GM19035 (cell line): ENCODE results near the gene SDSL.

Source experiments
- ATAC-seq: cut with Tn5 transposase; IDR thresholded peaks from one replicate; pipeline ENCODE4 v1.9.1; 2021; ENCODE audit not compliant: unreplicated experiment

SDSL gene

GRCh38 chr12:113396200-113396599 lies 26.0 kb upstream of the SDSL start:
- ATAC-seq, result no peak

GRCh38 chr12:113396828-113397496 lies 25.2 kb upstream of the SDSL start:
- no peak for ATAC-seq

GRCh38 chr12:113397497-113398197 lies 24.5 kb upstream of the SDSL start:
- no peak for ATAC-seq

- ATAC-seq, result no peak
Measured at GRCh38 chr12:113398346-113399290, 23.6 kb upstream of the SDSL start.

- ATAC-seq, result no peak
Measured at GRCh38 chr12:113399490-113399889, 22.7 kb upstream of the SDSL start.

GRCh38 chr12:113400362-113400761 lies 21.8 kb upstream of the SDSL start:
- ATAC-seq, result no peak

GRCh38 chr12:113401066-113402000 lies 20.8 kb upstream of the SDSL start:
- ATAC-seq, result no peak

- no peak for ATAC-seq
Measured at GRCh38 chr12:113402586-113403260, 19.5 kb upstream of the SDSL start.

- ATAC-seq, result no peak
Measured at GRCh38 chr12:113403435-113404415, 18.5 kb upstream of the SDSL start, which contains the start of gene SDS. SDS (minus strand) TSS chr12:113403887; CDS start chr12:113399708, 4,179 bp downstream.

- ATAC-seq, result no peak
Measured at GRCh38 chr12:113405694-113406093, 16.5 kb upstream of the SDSL start.

GRCh38 chr12:113407931-113408600 lies 14.1 kb upstream of the SDSL start:
- no peak for ATAC-seq

- no peak for ATAC-seq
Measured at GRCh38 chr12:113408756-113409298, 13.4 kb upstream of the SDSL start.

- no peak for ATAC-seq
Measured at GRCh38 chr12:113409462-113410124, 12.6 kb upstream of the SDSL start.

GRCh38 chr12:113413488-113413939 lies 8.7 kb upstream of the SDSL start:
- ATAC-seq, result no peak

- ATAC-seq, result no peak
Measured at GRCh38 chr12:113414519-113415038, 7.6 kb upstream of the SDSL start.

GRCh38 chr12:113416091-113416754 lies 6.0 kb upstream of the SDSL start:
- no peak for ATAC-seq
